ENCODE results near the gene CAPZB.

CAPZB gene

DNA sequence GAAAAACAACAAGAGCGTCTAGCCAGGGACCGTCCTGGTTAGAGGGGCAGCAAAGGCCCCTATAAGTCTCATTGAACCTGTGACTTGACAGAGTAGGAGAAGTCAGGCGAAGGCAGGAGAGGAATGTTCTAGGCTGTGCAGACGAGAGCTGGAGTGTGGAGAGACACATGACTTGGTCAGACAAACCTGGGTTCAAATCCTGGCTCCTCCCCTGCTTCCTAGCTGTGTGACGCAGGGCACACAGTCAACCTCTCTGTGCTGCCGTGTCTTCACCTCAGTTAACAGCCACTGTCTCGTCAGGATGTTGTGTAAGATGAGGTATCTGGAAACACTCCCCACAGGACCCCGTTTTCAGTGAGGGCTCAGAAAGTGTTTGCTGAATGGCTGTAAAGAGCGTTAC, 157.6 kb downstream of the CAPZB start:
- no peak for DNase-seq (ENCODE audit: low spot score)

DNA sequence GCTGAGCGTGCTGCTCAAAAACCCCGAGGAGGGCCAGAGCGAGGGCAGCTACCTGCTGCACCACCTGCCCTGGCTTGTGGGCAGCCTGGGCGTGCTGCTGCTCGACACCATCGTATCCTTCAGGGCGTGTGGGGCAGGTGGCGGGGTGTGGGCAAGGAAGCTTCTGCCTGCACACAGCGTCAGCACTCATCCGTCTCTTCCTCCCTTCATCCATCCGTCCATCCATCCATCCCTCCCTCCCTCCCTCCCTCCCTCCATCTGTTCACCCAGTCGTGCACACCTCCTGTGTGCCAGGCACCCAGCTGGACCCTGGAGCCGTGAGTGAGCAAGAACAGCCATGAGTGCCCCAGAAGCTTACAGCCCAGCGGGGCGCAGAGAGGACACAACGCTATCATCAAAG, 158.0 kb downstream of the CAPZB start:
- no peak for DNase-seq (ENCODE audit: low spot score)

DNA sequence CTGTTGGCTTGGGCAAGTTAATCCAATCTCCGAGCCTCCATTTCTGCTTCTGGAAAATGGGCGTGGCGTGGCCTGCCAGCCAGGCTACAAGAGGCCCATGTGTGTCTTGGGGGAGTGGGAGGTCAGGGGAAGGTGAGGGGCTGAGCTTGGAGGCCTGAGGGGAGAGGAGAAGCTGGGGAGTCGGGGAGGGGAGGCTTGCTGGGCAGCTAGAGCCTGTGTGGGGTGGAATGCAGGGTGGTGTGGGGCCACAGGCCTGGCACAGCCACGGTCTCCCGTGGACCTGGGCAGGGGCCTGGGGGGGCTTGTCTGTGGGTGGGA, 158.6 kb downstream of the CAPZB start:
- DNase-seq (ENCODE audit: low spot score) = no peak

DNA sequence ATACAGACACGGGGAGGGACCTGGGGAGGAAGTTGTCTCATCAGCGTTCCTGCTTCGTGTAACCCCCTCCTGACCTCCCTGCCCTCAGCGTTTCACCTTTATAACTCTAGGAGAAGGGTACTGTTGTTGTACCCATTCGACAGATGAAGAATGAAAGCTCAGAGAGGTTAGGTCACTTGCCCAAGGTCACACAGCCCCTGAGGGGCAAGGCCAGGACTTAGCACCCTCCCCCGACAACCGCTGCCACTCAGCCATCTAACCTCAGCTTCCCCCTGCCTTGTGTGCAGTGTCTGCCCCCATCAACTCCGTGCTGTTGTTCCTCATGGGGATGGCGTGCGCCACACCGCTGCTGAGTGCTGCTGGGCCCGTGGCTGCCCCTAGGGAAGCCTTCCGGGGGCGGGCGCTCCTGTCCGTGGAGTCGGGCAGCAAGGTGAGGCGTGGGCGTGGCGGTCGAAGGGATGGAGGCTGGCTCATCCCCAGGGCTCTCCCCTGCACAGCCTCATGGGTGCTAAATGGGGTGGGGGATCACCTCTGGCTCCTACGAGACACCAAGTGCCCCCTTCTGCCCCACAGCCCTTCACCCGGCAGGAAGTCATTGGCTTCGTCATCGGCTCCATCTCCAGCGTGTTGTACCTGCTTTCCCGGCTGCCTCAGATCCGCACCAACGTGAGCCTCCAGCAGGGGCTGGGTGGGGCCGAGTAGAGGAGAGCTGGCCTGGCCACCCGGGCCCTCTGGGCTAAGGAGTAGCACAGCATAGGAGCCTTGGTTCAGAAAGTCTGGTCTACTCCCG, 159.2 kb downstream of the CAPZB start:
- no peak for DNase-seq (ENCODE audit: low spot score)

DNA sequence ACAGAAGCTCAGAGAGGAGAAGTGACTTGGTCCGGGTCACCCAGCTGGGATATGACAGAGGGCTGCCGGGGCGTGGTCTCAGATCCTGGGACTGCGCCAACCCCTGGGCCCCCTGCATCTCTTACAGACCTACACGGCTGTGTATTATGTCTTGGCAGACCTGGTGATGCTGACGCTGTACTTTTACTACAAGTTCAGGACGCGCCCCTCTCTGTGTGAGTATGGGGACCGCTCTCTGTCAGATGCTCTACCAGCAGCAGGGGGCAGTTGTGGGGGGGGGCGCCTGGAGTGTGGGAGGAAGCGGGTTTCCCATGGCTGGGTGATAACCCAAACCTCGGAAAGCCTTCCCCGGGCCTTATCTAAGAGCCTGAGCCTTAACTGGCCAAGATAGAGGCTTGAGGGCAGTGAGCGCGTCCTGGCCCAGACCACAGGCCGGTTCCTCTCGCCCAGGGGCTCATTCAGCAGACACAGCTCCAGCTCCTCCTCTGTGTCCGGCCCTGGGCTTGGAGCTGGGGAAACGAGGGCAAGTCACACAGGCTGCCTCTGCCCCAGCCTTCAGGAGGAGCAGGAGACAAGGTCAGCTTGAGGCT, 159.9 kb downstream of the CAPZB start:
- no peak for DNase-seq (ENCODE audit: low spot score)

DNA sequence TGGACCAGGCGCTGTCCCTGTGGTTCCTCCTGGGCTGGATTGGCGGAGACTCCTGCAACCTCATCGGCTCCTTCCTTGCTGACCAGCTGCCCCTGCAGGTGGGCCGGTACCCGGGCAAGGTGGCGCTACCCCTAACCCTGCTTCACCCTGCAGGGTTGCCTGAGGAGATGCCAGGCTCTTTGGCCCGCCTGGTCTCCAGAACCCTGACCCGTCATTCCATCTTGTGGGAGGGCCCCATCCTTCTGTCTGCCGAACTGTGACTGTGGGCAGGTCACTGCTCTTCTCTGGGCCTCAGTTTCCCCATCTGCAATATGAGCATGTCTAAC, 160.7 kb downstream of the CAPZB start:
- no peak for DNase-seq (ENCODE audit: low spot score)

DNA sequence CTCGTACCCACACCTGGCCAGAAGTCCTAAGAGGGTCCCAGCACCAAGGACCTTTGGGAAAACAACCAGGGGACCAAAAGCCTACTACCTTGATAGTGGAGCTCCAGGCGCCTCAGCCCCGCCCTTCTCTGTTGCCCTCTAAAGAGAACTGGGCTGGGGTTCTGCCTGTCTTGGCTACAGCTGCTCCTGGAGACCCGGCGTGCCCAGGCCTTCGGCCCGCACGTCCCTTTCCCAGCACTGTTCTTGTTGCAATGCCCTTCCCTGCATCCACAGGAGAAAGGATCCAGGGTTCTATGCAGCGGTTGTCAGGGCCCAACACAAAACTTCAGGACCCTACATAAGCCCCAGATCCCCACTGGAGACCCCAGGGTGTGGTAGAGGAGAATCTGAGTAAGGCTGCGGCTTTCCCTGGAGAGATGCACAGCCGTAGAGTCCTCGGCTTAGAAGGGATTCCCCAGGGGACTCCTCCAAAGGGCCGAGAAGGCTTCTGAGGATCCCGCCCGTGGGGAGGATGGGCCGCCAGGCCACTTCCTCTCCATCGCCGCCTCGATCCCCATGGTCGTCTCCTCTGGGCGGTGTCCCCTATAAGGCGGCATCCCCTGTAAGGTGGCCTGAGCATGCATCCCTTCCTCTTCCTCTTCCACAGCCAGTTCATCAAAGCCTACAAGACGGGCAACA, 161.2 kb downstream of the CAPZB start:
- no peak for DNase-seq (ENCODE audit: low spot score)

DNA sequence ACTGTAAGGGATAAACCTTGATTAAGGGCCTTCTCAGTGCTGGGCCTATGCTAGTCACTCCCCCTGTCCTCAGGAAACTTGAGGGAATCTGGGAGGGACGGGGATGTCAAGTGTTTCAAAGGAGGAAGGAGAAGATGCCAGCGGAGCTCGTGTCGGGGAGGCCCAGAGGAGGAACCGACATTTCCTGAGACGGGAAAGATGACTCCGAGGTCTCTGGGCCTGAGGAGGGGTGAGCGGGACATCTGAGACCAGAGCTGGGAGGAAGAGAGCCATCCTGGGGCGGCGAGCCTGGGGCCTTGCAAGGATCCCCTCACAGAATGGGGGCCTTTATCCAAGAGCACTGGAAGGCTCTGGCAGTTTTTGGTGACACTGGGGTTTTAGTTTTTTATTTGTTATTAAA, 162.9 kb downstream of the CAPZB start:
- DNase-seq (ENCODE audit: low spot score) = no peak

DNA sequence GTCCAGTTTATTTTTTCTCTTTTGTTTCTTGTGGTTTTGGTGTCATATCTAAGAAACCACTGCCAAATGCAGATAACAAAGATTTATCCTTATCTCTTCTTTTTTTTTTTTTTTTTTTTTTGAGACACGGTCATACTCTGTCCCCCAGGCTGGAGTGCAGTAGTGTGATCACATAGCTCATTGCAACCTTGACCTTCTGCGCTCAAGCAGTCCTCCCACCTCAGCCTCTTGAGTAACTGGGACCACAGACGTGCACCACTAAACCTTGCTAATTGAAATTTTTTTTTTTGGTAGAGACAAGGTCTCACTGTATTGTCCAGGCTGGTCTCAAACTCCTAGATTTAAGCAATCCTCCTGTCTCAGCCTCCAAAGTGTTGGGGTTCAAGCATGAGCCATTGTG, 164.3 kb downstream of the CAPZB start:
- DNase-seq (ENCODE audit: low spot score) = no peak

DNA sequence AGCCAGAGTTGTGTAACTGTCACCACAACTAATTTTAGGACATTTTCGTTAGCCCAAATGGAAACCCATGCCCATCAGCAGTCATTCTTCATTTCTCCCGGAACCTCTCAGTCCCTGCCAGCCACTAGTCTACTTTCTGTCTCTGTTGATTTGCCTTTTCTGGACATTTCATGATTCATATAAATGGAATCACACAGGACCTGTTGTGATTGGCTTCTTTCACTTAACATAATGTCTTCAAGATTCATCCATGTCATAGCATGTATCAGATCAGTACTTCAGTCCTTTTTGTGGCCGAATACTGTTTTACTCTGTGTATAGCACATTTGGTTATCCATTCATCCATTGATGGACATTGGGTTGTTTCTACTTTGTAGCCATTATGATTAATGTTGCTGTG, 166.1 kb downstream of the CAPZB start:
- DNase-seq (ENCODE audit: low spot score) = no peak

DNA sequence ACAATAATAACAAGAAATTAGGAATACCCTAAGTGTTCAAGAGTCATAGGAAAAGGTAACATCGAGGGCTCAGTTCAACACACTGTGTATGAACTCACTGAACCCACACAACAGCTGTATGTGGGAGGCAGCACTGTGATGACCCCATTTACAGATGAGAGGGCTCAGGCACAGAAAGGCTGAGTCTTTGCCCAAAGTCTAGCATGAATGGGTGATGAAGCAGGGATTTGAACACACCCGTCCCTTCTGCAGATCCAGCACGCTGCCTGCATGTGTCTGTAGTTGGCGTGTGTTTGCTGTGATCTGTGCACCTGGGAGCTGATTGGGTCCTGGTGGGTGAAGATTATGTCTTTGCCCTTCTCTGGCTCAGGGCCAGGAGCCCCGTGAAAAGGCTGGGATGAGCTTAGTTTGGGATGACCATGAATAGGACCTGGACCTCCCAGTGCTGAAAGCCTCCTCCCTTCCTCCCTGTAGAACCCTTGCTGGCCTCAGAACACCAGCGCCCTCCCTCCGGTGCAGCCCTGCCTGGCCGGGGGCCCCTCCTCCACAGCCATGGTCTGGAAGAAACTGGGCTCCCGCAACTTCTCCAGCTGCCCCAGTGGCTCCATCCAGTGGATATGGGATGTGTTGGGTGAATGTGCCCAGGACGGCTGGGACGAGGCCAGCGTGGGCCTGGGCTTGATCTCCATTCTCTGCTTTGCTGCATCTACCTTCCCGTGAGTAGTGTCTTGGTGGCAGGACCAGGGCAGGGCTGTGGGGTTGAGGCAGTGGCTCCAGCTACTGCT, 168.0 kb downstream of the CAPZB start:
- DNase-seq (ENCODE audit: low spot score) = no peak

DNA sequence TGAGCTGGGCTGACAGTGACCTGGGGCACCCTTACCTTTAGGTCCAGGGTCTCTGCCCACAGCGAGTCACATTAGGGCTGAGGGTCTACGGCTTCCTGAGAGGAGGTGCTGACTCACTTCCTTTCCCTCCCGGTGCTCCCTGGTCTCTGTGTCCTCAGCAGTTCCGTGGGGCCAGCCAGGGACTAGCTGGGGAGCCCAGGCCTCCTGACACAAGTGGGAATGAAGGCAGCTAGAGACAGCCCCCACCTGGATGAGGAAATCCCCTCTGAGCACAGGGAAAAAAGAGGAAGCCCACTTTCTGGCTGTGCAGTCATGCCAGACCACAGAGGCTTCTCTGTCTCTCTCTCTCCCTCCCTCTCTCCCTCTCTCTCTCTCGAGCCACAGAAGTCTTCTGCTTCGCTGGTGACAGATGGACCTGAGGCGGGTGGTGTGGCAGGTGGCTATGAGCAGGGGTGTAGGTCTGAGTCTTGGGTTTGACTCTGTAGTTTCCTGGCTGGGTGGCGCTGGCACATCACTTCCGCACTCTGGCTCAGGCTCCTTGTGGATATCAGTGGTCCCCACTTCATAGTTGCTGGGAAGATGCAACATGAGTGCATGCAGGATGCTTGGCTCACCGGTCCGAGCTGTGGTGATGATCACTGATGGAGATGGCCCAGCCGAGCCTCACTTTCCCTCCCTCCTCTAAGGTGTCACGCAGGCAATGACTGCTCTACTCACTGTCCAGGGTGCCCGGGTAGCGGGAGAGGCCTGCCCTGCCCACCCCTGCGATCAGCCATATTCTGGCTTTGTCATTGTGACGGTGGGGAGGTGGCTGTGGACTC, 169.8 kb downstream of the CAPZB start:
- DNase-seq (ENCODE audit: low spot score) = no peak

DNA sequence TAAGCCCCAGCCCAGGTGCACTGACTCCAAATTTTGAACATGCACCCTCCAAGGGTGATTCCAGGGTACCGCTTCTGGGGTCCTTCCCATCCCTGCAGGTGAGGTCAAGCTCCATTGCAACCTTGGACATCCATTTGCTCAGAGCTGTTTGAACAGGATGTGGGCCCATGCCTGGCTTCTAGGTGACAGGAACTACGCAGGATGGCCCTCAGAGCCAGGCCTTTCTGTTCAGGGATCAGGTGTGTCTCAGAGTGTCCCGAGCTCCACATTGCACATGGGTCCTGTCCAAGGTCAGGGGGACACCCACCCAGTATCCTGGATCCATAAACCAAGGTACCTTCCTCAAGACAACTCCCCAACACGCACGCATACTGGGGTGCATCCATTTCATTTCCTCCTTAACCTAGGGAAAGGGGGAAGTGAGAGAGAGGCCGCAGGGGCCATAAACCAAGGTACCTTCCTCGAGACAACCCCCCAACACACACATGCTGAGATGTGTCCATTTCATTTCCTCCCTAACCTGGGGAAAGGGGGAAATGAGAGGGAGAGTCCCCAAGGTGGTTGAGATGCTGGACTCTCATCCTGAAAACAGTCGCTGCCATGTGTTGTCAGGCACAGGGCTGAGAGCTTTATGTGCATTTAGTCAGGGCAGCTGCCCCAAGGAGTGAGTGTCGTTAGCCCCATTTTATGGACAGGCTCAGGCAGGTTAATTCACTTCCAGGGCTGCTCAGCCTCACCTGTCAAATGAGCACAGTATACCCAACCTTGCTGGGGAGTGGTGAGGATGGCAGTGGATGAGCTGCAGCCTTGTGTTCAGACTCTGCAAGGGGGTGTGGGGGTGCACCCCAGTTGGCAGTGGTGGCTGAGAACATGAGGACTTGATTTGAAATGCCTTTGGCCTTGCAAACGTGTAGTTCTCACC, 171.1 kb downstream of the CAPZB start:
- DNase-seq (ENCODE audit: low spot score) = no peak

DNA sequence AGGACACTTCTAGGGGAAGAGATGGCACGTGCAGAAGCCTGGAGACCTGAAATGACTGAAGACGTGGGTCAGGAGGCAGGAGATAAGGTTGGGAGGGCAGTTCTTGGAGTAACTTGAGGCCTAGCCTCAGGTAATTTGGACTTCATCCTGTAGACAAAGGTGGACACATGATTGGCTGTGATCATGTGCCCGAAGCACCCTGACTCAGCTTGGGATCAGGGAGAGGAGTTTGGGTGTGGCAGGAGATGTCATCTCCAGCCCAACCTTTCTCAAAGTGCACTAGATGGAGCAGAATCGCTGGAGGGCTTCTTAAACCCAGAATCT, 171.7 kb downstream of the CAPZB start:
- no peak for DNase-seq (ENCODE audit: low spot score)

DNA sequence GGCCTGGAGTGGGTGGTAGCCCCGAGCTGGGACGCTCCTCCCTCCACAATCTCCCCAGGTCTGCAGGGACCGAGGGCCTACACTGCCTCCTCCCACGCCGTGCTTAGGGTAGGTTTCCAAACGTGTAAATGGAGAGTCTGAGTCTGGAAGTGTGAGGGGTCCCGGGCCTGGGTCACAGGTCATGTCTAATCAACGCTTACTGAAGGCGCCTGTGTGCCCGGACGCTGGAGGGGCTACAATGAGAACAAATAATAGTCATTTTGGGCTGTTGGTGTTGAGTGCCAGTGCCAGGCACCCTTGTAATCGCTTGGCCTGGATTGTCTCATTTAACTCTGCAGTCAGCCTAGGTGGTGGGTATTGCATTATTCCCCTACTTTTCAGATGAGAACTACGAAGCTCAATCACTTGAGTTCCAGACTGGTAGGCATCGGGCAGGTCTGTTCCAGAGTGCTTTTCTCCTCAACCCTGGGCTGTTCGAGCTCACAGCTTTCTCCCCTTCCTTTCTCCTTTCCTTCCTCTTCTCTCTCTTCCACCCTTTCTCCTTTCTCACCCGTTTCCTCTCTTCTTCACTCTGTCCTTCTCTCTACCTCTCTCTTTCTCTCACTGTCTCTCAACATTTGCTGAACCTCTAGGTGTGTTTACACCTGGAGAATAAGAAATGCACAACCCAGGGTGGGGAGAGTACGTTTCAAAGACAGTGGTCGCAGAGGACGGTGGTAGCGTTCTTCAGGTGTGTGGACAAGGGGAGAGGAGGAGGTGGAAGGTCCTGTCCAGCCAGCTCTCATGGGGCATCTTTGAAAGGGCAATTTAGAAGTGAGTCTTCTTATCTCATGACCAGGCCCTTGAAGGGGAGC, 172.3 kb downstream of the CAPZB start:
- no peak for DNase-seq (ENCODE audit: low spot score)

DNA sequence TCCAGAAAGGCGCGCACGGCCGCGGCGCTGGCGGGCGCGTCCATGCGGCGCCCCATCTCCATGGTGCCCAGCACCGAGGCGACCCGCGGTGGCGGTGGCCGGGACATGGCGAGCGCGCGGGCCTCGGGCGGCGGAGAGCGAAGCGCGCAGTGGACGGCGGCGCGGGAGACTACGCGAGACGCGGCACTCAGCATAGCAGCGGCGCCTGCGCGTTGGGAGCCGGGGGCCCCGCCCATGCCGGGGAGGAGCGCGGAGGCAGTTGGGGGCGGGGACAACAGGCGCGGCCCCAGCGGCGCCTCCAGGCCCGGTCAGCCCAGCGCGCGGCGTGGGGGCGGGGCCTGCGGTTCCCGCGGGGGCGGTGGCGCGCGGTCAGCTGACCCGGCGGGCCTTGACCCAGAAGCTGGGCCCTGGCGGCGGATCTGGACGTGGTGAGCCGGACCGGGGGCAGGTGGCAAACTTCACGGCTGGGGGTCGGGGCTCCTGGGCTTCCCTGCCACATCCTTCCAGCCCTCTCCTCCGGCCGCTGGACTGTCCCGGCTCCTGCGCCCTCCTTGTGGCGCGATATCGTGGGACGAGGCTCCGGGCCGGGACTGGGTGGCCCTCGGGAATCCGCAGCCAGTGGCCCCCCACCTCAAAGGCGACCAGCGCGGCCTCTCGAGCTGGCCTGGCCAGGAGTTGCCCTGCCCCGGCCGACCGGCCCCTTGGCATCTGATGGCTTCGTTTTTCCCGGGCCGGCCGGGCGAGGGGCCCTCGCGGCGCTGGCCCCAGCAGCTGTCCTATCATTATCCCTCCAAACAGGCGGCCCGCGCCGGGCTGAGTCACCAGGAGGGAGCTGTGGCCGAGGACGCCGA, 173.2 kb downstream of the CAPZB start, which contains the start of the genes AKR7A2 and SLC66A1:
Gene AKR7A2, minus strand, starts transcription at position 214 of the 851 bp plus-strand sequence. Its CDS starts 20 bp downstream, at position 194.
Gene SLC66A1, plus strand, starts transcription at position 396 of the 851 bp plus-strand sequence. CDS start 5,352 bp downstream, outside the sequence.
- peak; percentile 93 for DNase-seq (ENCODE audit: low spot score)

DNA sequence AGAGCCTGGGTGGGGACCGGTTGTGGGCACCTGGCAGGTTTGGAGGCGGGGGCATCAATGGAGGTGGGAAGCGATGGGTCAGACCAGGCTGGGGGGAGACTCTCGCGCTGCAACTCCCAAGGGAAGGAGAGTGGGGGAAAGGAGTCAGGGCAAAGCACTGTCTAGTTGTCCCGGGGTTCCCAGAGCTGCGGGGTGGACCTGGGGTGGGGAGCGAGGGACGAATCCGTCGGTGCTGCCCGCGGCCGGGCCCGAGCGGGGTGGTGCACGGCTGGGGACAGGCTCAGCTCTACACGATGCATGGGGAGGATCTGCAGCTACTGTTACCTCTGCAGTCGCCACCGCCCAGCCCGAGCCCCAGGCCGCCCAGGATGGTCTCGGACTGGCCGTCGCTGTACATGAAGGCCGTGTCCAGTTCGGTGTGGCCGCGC, 173.8 kb downstream of the CAPZB start:
- DNase-seq (ENCODE audit: low spot score) = no peak

DNA sequence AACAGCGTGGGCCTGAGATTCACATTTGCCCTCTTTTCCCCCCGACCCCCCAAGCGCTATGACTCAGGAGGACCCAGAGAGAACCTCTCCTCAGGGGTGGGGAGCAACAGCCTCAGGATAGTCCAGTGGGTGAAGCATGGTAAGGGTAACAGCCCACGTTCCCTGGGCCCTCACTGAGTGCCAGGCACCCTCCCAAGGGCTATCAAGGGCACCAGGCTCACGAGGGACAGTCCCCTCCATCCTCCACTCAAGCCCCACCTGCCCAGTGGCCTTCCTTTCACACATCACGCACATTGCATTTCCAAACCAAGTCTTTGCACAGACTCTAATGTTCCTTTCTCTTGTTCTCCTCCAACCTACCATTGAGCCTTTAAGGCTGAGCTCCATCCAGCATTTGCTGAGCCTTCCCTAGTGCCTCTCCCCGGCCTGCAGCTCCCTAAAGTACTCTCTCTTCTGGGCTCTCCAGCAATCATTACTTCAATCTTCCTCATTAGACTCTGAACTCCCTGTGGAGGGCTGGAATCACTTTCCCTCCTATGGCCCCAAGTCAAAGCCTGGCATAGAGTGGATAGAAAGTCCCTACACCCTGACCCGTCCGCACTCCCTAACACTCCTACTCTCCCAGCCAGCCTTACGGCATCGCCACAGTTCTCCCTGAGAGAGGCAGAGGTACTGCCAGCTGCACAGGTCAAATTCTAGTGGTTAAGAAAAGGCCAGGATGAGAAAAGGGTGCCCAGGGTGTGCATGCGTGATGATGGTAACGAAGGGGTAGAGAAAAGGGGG, 174.4 kb downstream of the CAPZB start:
- no peak for DNase-seq (ENCODE audit: low spot score)
